NCI-H2171 (cell line): ENCODE results near the gene NCKAP5.
"Not testable (repeated sequence)": the region's sequence is repeated elsewhere in the genome, so short reads cannot be mapped to it uniquely, and the experiment has no call there.

Source experiments
- DNase-seq: peaks from one replicate; lab custom pipeline; 2025; lab: John Stamatoyannopoulos, UW

NCKAP5 gene

GRCh38 chr2:133266041-133266925, 302.0 kb downstream of the NCKAP5 start:
- DNase-seq: no peak

GRCh38 chr2:133265432-133265949, 302.8 kb downstream of the NCKAP5 start:
- DNase-seq: no peak

- DNase-seq: no peak
Measured at GRCh38 chr2:133264989-133265401, 303.3 kb downstream of the NCKAP5 start.

- DNase-seq: no peak
Measured at GRCh38 chr2:133262893-133263292, 305.4 kb downstream of the NCKAP5 start.

GRCh38 chr2:133255360-133255759, 312.9 kb downstream of the NCKAP5 start:
- DNase-seq: no peak

- no peak for DNase-seq
Measured at GRCh38 chr2:133253793-133254192, 314.5 kb downstream of the NCKAP5 start.

- DNase-seq: no peak
Measured at GRCh38 chr2:133252780-133253355, 315.4 kb downstream of the NCKAP5 start.

GRCh38 chr2:133249362-133249761, 318.9 kb downstream of the NCKAP5 start:
- no peak for DNase-seq

- DNase-seq: no peak
Measured at GRCh38 chr2:133248264-133248663, 320.0 kb downstream of the NCKAP5 start.

GRCh38 chr2:133247631-133248030, 320.6 kb downstream of the NCKAP5 start:
- no peak for DNase-seq

- DNase-seq: no peak
Measured at GRCh38 chr2:133241224-133241571, 327.1 kb downstream of the NCKAP5 start.

GRCh38 chr2:133240491-133241223, 327.6 kb downstream of the NCKAP5 start:
- DNase-seq: no peak

- DNase-seq: no peak
Measured at GRCh38 chr2:133235968-133236367, 332.3 kb downstream of the NCKAP5 start.

GRCh38 chr2:133232556-133232955, 335.7 kb downstream of the NCKAP5 start:
- no peak for DNase-seq

GRCh38 chr2:133231264-133231663, 337.0 kb downstream of the NCKAP5 start:
- no peak for DNase-seq

GRCh38 chr2:133229974-133230373, 338.3 kb downstream of the NCKAP5 start:
- DNase-seq: no peak

- DNase-seq: no peak
Measured at GRCh38 chr2:133223226-133223625, 345.0 kb downstream of the NCKAP5 start.

- DNase-seq: no peak
Measured at GRCh38 chr2:133221398-133221797, 346.9 kb downstream of the NCKAP5 start.

- DNase-seq: no peak
Measured at GRCh38 chr2:133218204-133218603, 350.1 kb downstream of the NCKAP5 start.

GRCh38 chr2:133215477-133215876, 352.8 kb downstream of the NCKAP5 start:
- no peak for DNase-seq

GRCh38 chr2:133213651-133214050, 354.6 kb downstream of the NCKAP5 start:
- DNase-seq: no peak

- no peak for DNase-seq
Measured at GRCh38 chr2:133209325-133209724, 358.9 kb downstream of the NCKAP5 start.

- DNase-seq: not testable (repeated sequence)
Measured at GRCh38 chr2:133206666-133207065, 361.6 kb downstream of the NCKAP5 start.
